PC-9 (cell line): ENCODE results near the gene PCGF3. TPM values are rescaled to one million over a fixed set of nuclear protein-coding genes. Genes with fewer than 3 reads are reported as not detected.

ENCODE experiments used
- BruUV-seq: library from RNA; stranded (reverse); fragments of 400-500 nt; replicated peaks from 2 replicates; lab custom pipeline; 2021; lab: Mats Ljungman, UMichigan
- CTCF ChIA-PET: fragments of 300-600 bp; sonication (Branson Sonifier 250); formaldehyde crosslinking; loops from one replicate; lab custom pipeline; 2022; ENCODE audit warnings: antibody characterized with exemption; lab: Charles Lee
- POLR2A ChIA-PET: fragments of 300-600 bp; sonication (Branson Sonifier 250); formaldehyde crosslinking; loops from one replicate; lab custom pipeline; 2022; ENCODE audit warnings: antibody characterized with exemption; ENCODE audit not compliant: unreplicated experiment; lab: Charles Lee
- DNase-seq, 2 experiments: peaks; one replicate each; pipeline versions ENCODE4 v3.0.0 to v3.0.0-alpha.2; 2015 to 2022; ENCODE audit warnings: mixed read lengths in 1 of 2
- H2AFZ ChIP-seq: fragments of 200-600 bp; sonication (generic); 2 replicates; pipeline ENCODE4 v1.8.1; 2017; ENCODE audit warnings: antibody characterized with exemption
- H3F3A ChIP-seq: fragments of 200-600 bp; sonication (generic); 2 replicates; pipeline ENCODE4 v1.8.1; 2017; ENCODE audit warnings: antibody characterized with exemption, mild to moderate bottlenecking, low read depth; ENCODE audit not compliant: insufficient read depth
- H3K27ac ChIP-seq: fragments of 200-600 bp; sonication (generic); 2 replicates; pipeline ENCODE4 v1.6.1; 2016; ENCODE audit warnings: mixed run types
- H3K27me3 ChIP-seq: fragments of 200-600 bp; sonication (generic); 2 replicates; pipeline ENCODE4 v1.6.1; 2016; ENCODE audit warnings: low read depth, mixed run types; ENCODE audit not compliant: insufficient read depth
- H3K36me3 ChIP-seq: fragments of 200-600 bp; sonication (generic); 2 replicates; pipeline ENCODE4 v1.6.1; 2016; ENCODE audit warnings: low read depth, mixed run types
- H3K4me1 ChIP-seq: fragments of 200-600 bp; sonication (generic); replicated peaks from 2 replicates; pipeline ENCODE4 v1.6.1; 2016; ENCODE audit warnings: mixed run types; ENCODE audit not compliant: insufficient read depth
- H3K4me2 ChIP-seq: fragments of 200-600 bp; sonication (generic); 2 replicates; pipeline ENCODE4 v1.6.1; 2017; ENCODE audit warnings: mixed run types
- H3K4me3 ChIP-seq: fragments of 200-600 bp; sonication (generic); 2 replicates; pipeline ENCODE4 v1.6.1; 2016; ENCODE audit warnings: mixed run types
- H3K79me2 ChIP-seq: fragments of 200-600 bp; sonication (generic); 2 replicates; pipeline ENCODE4 v1.6.1; 2017; ENCODE audit warnings: low read depth, mixed run types
- H3K9me2 ChIP-seq: fragments of 200-600 bp; sonication (generic); 2 replicates; pipeline ENCODE4 v1.8.1; 2017; ENCODE audit warnings: mild to moderate bottlenecking; ENCODE audit not compliant: insufficient read depth
- H3K9me3 ChIP-seq: fragments of 200-600 bp; sonication (generic); 2 replicates; pipeline ENCODE4 v1.8.1; 2016; ENCODE audit warnings: low read depth; ENCODE audit not compliant: insufficient read depth
- H4K20me1 ChIP-seq: fragments of 200-600 bp; sonication (generic); 2 replicates; pipeline ENCODE4 v1.8.1; 2017; ENCODE audit not compliant: insufficient read depth
- EZH2 ChIP-seq: fragments of 200-600 bp; sonication (generic); IDR thresholded peaks from 2 replicates; pipeline ENCODE4 v1.8.0; 2017; ENCODE audit warnings: antibody characterized with exemption, low read depth
- intact Hi-C: fragments of 100-400 bp; cut with micrococcal nuclease; formaldehyde crosslinking; loops from one replicate; pipeline ENCODE4 v1.10.0; 2022; ENCODE audit not compliant: unreplicated experiment
- total RNA-seq: library from RNA; stranded (reverse); gene quantifications from 2 replicates; pipeline ENCODE4 v1.2.3, GENCODE V29; 2021
- TF ChIP-seq, protein P1 (sequence below): fragments of 200-600 bp; sonication (generic); conservative IDR thresholded peaks from 2 replicates; pipeline ENCODE4 v1.6.1; 2017; ENCODE audit warnings: mixed run types, antibody characterized with exemption, mild to moderate bottlenecking, moderate library complexity

Gene PCGF3
- total RNA-seq, 1 experiment from 2014 or later: 60.8 TPM

DNA sequence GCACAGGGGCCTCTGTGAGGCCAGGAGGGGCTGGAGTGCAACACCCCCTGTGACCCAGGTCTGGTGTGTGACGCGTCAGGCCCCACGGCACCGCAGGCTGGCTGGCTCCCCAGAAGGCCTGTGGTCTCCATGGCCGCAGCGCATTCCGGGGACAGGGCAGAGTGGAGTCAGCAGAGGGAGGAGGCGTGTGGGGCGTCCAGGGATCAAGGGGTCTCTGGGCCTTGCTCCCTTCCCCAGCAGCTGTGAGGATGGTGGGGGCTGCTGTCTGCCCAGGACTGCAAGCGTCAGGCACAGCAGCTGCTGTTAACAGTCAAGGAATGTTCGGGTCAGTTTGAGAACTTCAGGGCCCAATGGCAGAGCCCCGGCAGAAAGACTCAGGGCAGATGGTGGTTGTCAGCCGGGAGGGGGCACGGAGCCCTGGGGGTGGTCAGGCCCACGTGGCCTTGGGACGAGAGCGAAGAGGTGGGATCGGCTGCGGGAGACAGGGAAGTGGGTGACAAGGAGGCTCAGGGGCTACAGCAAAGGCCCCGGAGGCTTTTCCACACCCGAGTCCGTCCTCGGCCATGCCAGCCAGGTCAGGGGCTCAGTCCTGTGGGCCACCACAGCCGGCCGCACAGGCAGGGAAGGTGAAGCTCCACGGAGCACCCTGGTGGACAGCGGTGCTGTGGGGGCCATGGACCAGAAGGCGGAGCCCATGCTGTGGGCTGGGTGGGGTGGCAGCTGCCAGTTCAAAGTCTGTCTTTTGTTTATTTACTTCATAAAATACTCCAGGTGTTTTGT lies 18.3 kb downstream of the PCGF3 start:
- no peak overlapping the region for H2AFZ ChIP-seq
- ChIA-PET CTCF (no interaction called here), POLR2A (no interaction called here)
- peaks cover 3% of the 10 kb centered on the region; the same call in 1 of the 2 replicates for H3F3A ChIP-seq
- H3K27ac ChIP-seq: no peak overlapping the region
- H3K4me2 ChIP-seq: no peak overlapping the region
- H3K79me2 ChIP-seq: peaks cover 12% of the 10 kb centered on the region; the same call in 1 of the 2 replicates
- H4K20me1 ChIP-seq: peaks cover 38% of the 10 kb centered on the region
- H3K9me3 ChIP-seq: no peaks in the 10 kb centered on the region
- no peaks in the 10 kb centered on the region for H3K36me3 ChIP-seq
- H3K27me3 ChIP-seq: no peaks in the 10 kb centered on the region
- no peak overlapping the region for H3K4me3 ChIP-seq
- no peaks in the 10 kb centered on the region for H3K4me1 ChIP-seq
- TF ChIP-seq, protein P1, sequence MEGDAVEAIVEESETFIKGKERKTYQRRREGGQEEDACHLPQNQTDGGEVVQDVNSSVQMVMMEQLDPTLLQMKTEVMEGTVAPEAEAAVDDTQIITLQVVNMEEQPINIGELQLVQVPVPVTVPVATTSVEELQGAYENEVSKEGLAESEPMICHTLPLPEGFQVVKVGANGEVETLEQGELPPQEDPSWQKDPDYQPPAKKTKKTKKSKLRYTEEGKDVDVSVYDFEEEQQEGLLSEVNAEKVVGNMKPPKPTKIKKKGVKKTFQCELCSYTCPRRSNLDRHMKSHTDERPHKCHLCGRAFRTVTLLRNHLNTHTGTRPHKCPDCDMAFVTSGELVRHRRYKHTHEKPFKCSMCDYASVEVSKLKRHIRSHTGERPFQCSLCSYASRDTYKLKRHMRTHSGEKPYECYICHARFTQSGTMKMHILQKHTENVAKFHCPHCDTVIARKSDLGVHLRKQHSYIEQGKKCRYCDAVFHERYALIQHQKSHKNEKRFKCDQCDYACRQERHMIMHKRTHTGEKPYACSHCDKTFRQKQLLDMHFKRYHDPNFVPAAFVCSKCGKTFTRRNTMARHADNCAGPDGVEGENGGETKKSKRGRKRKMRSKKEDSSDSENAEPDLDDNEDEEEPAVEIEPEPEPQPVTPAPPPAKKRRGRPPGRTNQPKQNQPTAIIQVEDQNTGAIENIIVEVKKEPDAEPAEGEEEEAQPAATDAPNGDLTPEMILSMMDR: no peak
- TF ChIP-seq EZH2: no peak
- no peaks in the 10 kb centered on the region for H3K9me2 ChIP-seq
- intact Hi-C loops: no loop called here
- DNase-seq: no peak
- BruUV-seq: no TSS peak

DNA sequence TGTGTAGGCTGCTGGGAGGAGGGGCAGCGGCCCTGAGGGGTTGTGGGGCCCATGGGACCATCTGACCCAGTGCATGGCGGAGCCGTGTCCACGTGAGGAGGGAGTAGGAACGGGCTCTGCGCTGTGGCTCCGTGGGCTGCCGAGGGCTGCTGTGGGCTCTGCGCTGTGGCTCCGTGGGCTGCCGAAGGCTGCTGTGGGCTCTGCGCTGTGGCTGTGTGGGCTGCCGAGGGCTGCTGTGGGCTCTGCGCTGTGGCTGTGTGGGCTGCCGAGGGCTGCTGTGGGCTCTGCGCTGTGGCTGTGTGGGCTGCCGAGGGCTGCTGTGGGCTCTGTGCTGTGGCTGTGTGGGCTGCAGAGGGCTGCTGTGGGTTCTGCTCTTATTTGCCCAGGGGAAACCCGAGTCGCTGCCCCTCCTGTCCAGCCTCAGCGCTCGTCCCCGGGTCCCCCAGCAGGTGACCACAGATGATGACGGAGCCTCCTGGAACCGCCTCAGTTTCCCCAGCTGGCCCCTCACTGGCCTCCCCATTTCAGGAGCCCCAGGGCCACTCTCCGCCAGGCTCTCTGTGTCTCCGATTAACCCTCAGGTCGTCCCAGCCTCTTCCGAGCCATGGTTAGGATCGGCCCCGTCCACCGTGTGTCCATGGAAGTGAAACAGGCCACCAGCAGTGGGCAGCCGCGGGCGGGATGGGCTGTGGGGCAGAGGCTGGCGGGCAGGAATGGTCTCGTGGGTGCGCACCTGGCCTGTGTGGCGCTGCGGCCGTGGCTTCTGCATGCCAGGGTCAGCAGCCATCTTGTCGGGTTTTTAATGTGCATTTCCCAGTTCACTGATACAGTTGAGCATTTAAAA lies 20.0 kb downstream of the PCGF3 start:
- POLR2A ChIA-PET: no interaction called here
- BruUV-seq: no TSS peak
- Histone ChIP-seq H3K27ac (no peak overlapping the region), H3K4me3 (no peak overlapping the region), H3K9me3 (no peaks in the 10 kb centered on the region), H3K27me3 (no peaks in the 10 kb centered on the region), H3K4me1 (no peaks in the 10 kb centered on the region), H3F3A (peaks cover 4% of the 10 kb centered on the region; the same call in 1 of the 2 replicates), H3K36me3 (no peaks in the 10 kb centered on the region), H4K20me1 (peaks cover 44% of the 10 kb centered on the region), H2AFZ (no peak overlapping the region), H3K4me2 (no peak overlapping the region), H3K9me2 (no peaks in the 10 kb centered on the region), H3K79me2 (0 out of 2 replicates have a peak, but pooled peaks cover 4% of the 10 kb centered on the region)
- DNase-seq: no peak
- CTCF ChIA-PET: no interaction called here
- intact Hi-C loops: no loop called here
- no peak for TF ChIP-seq EZH2
- TF ChIP-seq, protein P1: no peak

DNA sequence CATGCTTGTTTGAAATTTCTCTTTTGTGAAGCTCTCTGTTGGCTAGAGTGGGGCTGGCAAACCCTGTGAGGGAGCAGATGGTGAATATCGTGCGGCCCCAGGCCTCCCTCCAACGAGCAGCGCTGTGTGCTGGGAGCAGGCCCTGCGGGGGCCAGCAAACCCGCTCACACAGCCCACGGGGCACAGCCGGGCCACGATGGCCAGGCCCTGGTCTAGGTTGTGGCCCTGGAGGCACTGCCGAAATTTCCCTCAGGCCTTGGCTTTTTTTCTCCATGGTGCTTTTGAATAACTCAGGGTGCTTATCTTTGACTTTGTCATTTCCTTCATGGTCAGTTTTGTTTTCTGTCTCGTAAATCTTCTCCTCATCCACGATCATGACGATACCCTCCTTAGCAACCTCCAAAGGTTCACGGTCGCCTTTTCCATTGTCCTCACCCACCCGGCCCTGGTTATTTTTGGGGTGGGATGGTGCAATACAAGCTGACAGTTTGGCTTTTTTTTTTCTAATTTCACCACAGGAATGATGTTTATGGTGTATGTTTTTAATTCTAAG lies 20.7 kb downstream of the PCGF3 start:
- Histone ChIP-seq H3K9me2 (no peaks in the 10 kb centered on the region), H3K4me2 (no peak overlapping the region), H3K79me2 (0 out of 2 replicates have a peak, but pooled peaks cover 4% of the 10 kb centered on the region), H3K36me3 (no peaks in the 10 kb centered on the region), H3K27me3 (no peaks in the 10 kb centered on the region), H3K27ac (no peak overlapping the region), H3K4me1 (no peaks in the 10 kb centered on the region), H2AFZ (no peak overlapping the region), H4K20me1 (peaks cover 41% of the 10 kb centered on the region), H3K4me3 (no peak overlapping the region), H3F3A (peaks cover 10% of the 10 kb centered on the region; the same call in 1 of the 2 replicates), H3K9me3 (no peaks in the 10 kb centered on the region)
- ChIA-PET POLR2A (no interaction called here), CTCF (no interaction called here)
- intact Hi-C loops: no loop called here
- TF ChIP-seq EZH2: no peak
- TF ChIP-seq, protein P1: no peak
- no peak for DNase-seq
- no TSS peak for BruUV-seq
